Measurements from ENCODE around the gene EXOC3L1.

The EXOC3L1 gene

GRCh38 chr16:67163164-67163998 lies 26.6 kb downstream of the EXOC3L1 start:
- peak; percentile 59 for DNase-seq

- DNase-seq = peak; percentile 41
Measured at GRCh38 chr16:67162506-67163163, 27.3 kb downstream of the EXOC3L1 start.

- DNase-seq = no peak
Measured at GRCh38 chr16:67161595-67162058, 28.3 kb downstream of the EXOC3L1 start.

- DNase-seq = peak; percentile 36
Measured at GRCh38 chr16:67158637-67159600, 31.0 kb downstream of the EXOC3L1 start.

GRCh38 chr16:67157892-67158635 lies 31.9 kb downstream of the EXOC3L1 start:
- DNase-seq = no peak

DNA sequence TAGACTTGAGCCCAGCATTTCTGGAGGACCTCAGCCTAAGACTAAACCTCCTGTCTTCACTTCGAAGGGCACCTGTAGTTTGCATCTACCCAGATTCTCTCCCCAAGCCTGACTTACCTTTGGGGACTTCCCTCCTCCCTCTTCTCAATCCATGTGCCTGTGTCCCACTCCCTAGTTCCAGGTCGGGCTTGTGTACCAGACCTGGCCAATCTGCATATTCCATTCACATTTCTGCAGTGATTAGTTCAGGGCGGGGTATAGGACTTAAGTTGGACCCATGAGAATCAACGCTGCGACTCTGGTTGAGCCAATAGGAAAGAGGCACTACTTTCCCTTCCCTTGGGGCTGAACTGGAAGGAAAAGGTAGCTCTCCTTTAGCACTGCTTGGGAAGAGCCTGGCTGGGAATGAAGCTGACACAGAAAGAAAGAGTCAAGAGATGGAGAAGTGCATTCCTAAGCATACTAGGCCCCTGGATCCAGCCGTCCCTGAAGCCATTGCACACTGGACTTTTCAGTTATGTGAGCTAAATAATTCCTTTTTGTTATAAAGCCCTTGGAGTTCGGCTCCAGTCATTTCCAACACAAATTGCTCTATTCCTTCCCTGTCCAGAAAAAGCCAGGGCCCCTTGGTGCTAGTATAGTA lies 32.7 kb downstream of the EXOC3L1 start:
- DNase-seq = no peak

DNA sequence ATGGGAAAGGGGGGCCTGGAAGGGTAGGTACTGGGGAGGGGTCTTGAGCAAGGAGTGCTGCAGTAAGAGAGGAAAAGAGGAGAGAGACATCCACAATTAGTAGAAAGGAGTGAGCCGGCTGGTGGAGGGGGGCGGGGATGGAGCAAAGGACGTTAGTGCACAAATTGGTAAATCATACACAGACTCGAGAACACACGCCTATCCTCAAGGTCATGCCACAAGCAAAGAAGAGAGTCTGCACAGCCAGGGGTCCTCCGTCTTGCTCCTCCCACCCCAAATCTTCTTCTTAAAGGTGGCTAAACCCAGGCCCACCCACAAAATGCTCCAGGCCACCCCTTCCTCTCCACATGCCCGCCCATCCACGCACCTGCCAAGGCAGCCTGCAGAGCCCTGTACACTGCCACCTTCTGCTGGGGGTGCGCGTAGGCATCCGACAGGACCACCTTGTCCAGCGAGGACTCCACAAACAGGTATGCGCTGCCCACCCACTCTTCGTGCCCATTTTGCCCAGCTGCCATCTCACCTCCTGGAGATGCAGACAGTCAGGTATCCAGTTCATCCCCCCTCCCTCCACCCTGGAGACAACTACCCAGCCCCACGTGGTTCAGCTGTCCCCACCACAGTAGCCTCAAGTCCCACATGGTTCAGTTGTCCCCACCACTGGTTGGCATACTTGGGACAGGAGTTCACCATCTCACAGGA lies 33.6 kb downstream of the EXOC3L1 start:
- DNase-seq = no peak

DNA sequence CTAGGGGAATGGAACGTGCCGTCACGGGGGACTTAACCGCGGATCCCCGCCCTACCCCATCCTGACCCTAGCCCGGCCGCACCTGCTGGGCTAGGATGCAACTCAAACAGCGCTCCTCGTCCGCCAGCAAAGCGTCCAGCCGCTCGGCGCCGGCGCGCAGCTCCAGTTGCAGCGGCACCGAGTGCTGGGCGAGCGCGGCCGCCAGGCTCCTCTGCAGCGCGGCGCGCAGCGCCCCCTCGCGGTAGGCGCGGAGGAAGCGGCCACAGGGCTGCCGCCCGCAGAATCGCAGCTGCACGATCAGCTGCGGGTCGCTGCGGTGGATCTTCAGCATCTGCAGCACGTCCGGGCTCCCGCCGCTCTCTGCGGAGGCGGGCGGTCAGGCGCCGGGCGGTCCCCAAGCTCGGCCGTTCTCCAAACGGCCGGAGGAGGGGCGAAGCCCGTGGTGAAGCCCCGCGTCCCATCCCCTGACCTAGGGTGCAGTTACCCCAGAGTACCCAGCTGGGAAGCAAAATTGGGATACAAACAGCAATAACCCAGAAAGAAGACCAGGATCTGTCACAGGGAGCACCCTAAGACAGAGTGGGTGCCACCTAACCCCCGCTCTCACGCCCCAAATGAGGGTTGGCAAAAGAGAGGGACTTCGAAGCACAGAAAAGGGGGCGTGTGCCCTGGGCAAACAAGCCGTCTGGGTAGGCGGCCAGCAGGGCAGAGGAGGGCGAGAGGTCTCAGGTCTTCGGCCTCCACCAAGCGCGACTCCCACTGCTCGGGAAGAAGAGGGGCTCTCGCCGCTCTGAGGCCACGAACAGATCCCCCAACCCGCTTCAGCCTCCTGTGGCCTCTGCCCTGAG lies 34.4 kb downstream of the EXOC3L1 start:
- peak; percentile 60 for DNase-seq

DNA sequence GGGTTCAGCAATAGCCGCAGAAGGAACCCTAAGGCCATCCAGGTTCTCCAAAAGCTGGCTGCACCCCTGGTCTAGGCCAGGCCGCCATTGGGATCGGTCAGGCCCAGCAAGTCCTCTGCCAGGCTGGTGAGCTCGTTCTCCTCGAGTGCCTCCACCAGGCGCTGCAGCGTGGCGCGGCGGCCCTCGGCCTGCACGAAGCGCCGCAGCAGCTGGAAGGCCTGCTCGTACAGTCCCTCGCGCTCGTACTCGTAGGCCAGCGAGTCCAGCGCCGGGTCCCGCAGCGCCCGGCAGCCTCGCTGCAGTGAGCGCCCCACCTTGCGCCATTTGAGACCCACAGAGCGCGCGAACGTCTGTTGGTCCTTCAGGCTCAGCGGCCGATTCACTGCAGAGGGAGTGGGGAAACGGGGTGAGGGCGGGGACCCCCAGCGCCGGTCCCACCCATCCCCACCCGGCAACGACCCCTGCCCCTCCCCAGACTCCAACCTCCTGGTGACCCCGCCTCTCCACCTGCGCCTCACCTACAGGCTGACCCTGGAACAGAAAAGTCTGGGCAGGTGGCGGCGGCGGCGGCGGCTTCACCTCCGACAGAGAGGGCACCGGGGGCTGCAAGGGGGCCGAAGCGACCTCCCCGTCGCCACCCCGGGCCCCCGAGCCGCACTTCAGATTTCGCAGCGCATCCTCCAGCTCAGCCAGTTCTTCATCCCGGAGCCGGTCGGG lies 35.2 kb downstream of the EXOC3L1 start:
- DNase-seq = no peak

DNA sequence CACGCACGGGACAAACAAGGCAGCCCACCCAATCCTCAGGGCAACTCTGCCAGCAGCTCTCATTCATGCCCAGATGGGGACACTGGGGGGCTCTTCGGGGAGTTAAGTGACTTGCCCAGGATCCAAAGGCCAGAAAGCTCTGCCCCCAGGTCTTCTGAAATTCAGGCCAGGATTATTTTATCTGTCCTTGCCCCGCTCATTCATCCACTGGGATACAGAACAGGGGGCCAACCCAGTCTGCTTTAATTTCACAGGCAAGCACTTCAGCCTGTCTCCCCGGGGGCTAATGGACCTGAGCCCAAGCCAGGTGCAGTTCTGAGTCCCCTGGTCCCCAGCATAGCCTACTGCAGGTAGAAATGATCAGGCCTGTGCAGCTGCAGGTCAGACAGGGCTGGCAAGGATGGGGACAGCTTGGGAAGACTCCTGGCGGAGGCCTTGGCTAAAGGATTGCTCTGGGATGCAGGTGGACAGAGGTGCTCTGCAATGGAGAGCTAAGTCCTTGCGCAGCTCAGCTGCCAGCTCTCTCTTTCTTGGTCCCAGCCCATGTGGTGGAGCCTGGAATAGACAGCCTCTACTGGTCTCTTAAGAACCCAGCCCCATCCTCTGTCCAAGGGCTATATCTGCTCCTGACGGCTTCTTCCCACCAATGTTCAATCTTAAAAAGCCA lies 38.4 kb downstream of the EXOC3L1 start:
- DNase-seq = peak; percentile 25

DNA sequence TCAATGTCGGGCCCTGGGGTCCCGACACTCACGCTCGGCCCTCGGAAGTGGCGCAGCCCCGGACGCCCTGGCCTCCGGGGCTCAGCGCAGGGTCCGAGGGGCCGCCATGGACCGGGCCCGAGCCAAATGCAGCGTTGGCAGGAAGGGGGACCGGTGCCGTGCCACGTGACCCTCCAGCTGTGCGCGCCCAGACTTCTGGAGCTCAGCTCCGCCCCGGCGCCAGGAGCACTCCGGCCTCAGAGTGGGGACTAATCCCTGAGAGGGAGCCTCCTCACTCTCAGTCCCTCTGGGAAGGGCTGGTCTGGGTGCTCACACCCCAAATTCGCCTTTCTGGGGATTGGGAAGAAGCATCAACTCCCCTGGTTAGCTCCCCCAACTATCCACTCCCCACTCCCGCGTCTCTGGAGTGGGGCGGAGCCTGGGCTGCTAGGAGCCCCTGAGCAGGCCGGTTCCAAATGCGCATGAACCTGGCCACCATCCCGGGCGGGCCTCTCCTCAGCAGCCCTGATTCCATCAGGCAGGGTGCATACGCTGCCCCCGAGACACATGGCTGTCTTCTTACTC lies 39.0 kb downstream of the EXOC3L1 start, which contains the start of gene B3GNT9:
Gene B3GNT9 (minus strand): TSS at position 166 of the 564 bp plus-strand sequence. CDS start 513 bp downstream, outside the sequence.
- DNase-seq = peak; percentile 60

GRCh38 chr16:67150047-67150832 lies 39.7 kb downstream of the EXOC3L1 start:
- DNase-seq = peak; percentile 57

DNA sequence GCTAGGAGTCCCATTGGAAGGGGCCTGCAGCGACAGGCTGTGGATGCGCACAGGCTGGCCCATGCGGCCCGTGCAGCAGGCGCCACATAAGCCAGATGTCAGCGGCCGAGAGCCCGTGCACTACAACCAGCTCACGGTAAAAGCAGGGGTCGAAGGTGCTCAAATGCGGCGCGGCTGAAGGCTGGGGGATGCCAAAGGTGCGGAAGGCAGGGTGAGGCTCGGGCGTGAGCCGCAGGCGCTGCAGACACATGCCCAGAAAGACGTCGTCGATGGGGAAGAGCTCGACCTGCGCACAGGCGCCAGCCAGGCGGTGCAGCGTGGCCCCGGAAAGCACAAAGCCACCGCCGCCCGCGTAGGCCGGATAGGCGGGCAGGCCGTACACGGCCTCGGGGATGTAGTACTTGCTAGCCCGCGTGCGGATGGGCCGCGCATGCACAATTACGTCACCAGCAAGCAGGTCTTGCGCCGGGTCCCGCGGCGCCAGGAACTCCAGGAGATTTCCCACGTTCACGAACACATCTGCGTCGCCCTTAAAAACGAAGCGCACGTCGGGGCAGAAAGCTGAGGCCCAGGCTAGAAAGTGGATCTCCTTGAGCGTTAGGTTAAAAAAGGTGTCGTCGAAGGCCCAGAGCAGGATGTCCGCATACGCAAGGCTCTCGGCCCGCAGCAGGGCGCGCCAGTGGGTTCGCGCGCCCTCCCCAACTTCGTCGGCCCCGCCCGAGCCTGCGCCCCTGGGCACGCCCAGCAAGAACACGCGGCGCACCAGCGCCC lies 40.5 kb downstream of the EXOC3L1 start:
- no peak for DNase-seq

DNA sequence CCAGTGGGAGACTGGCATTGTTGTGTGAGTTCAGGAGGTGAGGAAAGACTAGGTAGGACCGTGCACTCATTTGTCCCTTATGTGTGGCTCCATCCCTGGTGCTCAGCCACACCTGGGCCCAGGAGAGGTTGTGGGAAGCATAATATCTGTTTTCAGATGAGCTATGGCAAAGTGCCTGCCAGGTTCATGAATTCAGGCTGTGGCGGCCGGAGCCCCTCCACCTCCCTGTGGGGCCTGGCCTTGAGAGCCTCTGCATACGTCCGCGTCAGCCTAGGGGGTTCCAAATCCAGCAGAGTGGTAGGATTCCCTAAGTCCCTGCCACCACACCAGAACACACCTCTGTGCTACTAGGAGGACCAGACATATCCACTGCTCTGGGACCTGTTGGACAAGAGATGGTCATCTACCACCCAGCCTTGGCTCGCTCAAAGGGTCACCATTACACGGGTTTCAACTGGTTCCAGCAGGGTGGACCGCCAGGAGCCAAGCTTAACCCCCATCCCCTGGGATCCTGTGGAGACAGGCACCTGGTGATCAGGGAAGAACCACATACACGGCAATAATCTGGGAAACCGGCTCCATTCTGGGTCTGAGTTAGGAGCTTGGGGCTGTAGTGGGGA lies 41.2 kb downstream of the EXOC3L1 start:
- no peak for DNase-seq

GRCh38 chr16:67148221-67148620 lies 41.7 kb downstream of the EXOC3L1 start:
- DNase-seq = no peak

Measured in hematopoietic multipotent progenitor cell treated with erythropoietin and hydrocortisone succinate and interleukin-3 and kit ligand, for 8 days (in vitro differentiated cells).